ENCODE measurements around the gene MAD1L1. TPM values are rescaled to one million over a fixed set of nuclear protein-coding genes. Genes with fewer than 3 reads are reported as not detected.

The MAD1L1 gene
- total and polyA plus RNA-seq, 2 of the 13 experiments (the other 11 are each of a cell fraction or from before 2014, with no cell fraction given), result 17.4 to 64.7 TPM

GRCh38 chr7:1767524-1767923, 465.2 kb downstream of the MAD1L1 start (continued):
- TF ChIP-seq HOXA9 (CRISPR knock-in tag; IDR thresholded peaks at IDR 0.05; ENCODE audit: borderline replicate concordance) (no peak), TRIM22 (IDR thresholded peaks at IDR 0.05) (no peak), ZBTB43 (CRISPR knock-in tag; conservative IDR thresholded peaks at IDR 0.05) (no peak), ZNF672 (CRISPR knock-in tag; IDR thresholded peaks at IDR 0.05) (no peak), ZNF205 (CRISPR knock-in tag; IDR thresholded peaks at IDR 0.05) (no peak), POGZ (CRISPR knock-in tag; IDR thresholded peaks at IDR 0.05) (no peak), FOXA1 (IDR thresholded peaks at IDR 0.05) (no peak), FOXA1 (CRISPR knock-in tag; IDR thresholded peaks at IDR 0.05) (0 out of 2 replicates have a peak, but pooled peaks have one; percentile 11), ATF6 (CRISPR knock-in tag; conservative IDR thresholded peaks at IDR 0.05) (no peak), CREB1 (IDR thresholded peaks at IDR 0.05) (no peak), CREB1 (CRISPR knock-in tag; IDR thresholded peaks at IDR 0.05) (no peak), TFAP4 (IDR thresholded peaks at IDR 0.05; ENCODE audit: borderline replicate concordance, low read depth) (peak; percentile 43; the same call in 1 of the 2 replicates), FOXP1 (IDR thresholded peaks at IDR 0.05) (0 out of 2 replicates have a peak, but pooled peaks have one; percentile 9), FOXP1 (CRISPR knock-in tag; IDR thresholded peaks at IDR 0.05) (no peak), YY1 (IDR thresholded peaks at IDR 0.05; ENCODE audit: insufficient read depth, insufficient replicate concordance, low read depth, low read length) (no peak), MIER3 (CRISPR knock-in tag; IDR thresholded peaks at IDR 0.05; ENCODE audit: borderline replicate concordance) (no peak), ATF1 (CRISPR knock-in tag; IDR thresholded peaks at IDR 0.05) (no peak), CTCF (CRISPR knock-in tag; IDR thresholded peaks at IDR 0.05) (peak; percentile 77), ZBTB37 (CRISPR knock-in tag; IDR thresholded peaks at IDR 0.05) (no peak), ZNF607 (CRISPR knock-in tag; IDR thresholded peaks at IDR 0.05; ENCODE audit: borderline replicate concordance) (0 out of 2 replicates have a peak, but pooled peaks have one; percentile 26)

Data from HepG2 (cell line).